Sciatic nerve (tissue), 2 donors: ENCODE measurements around the gene TTC7B. TPM values are rescaled to one million over a fixed set of nuclear protein-coding genes. Genes with fewer than 3 reads are reported as not detected.

Experiments used
- ATAC-seq: fragments of 200-7000 bp; cut with Tn5 transposase; one replicate; pipeline ENCODE4 v1.9.1; 2020; ENCODE audit warnings: mild to moderate bottlenecking, moderate library complexity
- DNase-seq: peaks from one replicate; pipeline ENCODE4 v3.0.0-alpha.2; 2020; ENCODE audit warnings: low spot score
- intact Hi-C: fragments of 100-400 bp; cut with DNase I; formaldehyde crosslinking; loops from one replicate; pipeline ENCODE4 v1.14.2; 2022
- total RNA-seq: library from RNA; stranded (reverse); fragmentation: NEBNext Ultra II Directional; extraction: Animal tissue kit (Norgen Biotek cat#: 25700); gene quantifications from one replicate; pipeline ENCODE4 v1.2.1, GENCODE V29; 2021
- donor health status: DM: no; HTN: no; CAD: no.
- donor health status: DM: no; HTN: no; CAD: no.

Gene TTC7B
- total RNA-seq, 1 donor from 2014 or later: 41.4 TPM

DNA sequence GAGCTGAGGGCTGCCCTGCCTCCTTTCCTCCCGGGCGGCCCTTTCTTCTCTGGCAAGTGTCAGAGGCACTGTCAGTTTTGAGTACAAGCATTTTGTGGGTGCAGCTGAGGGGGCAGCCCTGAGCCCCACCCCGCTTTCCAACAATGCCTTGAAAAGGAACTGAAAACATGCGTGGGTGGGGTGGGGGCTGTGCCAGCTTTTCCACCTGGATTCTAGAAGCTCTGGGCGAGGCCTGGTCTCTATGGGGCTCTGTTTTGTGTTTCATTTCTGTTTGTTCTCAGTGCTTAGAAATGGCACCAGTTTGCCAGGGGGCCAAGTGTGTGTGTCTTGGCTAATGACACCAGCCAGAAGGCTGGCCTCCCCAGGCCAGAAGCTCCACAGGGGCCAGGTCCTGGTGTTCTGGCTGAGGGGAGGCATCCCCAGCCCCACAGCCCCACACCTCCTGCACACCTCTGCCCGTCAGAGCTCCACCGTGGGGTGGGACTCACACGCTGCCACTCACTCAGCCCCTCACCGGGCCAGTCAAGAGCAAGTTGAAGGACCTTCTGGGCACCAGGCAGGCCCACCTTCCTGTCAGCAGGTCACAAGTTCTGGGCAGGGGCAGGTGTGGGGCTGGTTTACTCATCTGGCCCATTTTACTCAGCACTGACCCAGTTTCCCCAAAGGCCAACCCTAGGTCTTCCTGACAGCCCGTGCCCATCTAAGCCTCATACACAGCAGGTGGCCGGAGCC lies 264.3 kb downstream of the TTC7B start:
- DNase-seq (no peak), ATAC-seq (no peak)
- intact Hi-C loops: no loop called here

DNA sequence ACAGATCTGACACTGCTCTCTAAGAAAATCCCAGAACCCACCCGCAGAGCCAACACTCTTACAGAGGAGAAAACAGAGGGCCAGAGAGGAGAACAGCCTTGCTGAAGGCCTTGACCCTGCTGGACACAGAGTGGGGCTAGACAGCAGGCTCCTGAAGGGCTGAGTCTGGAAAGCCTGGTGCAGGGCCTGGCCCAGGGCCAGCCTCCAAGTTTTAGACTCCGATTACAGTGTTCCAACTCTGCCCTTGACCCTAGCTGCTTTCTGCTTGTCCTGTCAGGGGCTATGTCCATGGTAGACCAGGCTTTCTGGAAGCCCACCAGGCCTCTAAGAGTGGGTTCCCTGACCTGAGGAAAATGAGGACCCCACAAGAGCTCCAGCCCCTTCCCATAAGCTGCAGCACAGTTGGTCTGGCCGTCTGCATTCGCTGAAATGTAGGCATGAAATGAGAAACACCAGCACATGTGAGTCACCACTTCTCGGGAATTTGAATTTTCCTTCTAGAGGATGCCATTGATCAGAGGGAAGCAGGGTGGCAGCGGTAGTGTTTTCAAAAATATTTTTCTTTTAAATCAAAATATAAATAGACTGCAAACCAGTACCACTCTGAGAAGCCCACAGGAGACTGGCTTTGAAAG lies 265.0 kb downstream of the TTC7B start:
- intact Hi-C loops: no loop called here
- ATAC-seq (no peak), DNase-seq (no peak)

DNA sequence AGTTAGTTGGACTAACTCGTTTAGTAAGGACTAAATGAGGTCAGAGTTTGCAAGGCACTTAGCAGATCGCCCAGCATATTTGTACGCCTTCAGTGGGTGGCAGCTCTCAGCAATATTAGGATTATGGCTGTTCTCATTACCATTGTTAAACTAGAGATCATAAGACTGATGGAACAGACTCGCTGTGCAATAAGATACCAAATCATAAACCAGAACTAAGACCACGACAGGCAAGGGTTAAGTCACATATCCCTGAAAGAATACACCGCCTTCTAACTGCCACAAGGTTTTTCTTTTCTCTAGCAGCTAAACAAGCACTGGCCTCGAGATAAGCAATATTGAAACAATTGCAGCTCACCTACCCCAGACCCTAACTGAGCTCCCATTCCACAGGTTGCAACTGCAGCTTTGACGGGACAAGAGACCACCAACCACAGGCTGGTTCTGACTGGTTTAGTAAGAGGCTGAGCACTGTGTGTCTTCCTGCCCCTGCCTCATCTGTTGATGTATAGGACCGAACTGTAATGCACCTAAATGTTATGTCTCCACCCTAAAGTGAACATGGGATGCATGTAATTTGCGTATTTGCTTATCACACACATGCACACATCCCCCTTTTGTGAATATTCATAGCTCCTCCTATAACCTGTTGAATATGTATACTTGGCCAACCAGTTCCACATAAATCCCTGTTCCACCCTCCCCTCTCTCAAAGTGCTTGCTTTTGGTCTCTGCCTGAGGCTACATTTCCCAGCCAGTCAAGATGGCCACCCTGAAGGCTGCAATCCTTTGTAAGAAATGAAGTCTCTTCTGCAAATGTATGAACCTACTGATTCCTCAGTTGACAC lies 266.2 kb downstream of the TTC7B start:
- intact Hi-C loops: no loop called here
- ATAC-seq (no peak), DNase-seq (no peak)

DNA sequence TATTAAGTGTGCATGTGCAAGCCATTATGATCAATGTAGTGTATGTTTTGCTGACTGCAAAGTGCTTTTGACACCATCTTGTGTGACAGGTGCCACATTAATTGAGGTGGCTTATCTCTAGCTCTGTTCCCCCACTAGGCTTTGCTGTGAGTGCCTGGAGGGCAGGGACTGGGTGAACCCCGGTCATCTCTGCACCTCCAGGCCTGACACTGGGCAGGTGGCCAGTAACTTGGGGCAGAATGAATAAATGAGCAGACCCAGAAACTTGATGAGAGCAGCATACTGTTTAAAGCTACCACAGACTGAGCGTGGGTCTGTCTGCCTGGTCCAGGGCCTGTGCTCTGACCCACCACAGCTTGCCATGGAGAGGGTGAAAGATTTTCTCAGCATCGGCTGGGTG lies 267.8 kb downstream of the TTC7B start:
- ATAC-seq: no peak
- intact Hi-C loops: no loop called here
- no peak for DNase-seq

DNA sequence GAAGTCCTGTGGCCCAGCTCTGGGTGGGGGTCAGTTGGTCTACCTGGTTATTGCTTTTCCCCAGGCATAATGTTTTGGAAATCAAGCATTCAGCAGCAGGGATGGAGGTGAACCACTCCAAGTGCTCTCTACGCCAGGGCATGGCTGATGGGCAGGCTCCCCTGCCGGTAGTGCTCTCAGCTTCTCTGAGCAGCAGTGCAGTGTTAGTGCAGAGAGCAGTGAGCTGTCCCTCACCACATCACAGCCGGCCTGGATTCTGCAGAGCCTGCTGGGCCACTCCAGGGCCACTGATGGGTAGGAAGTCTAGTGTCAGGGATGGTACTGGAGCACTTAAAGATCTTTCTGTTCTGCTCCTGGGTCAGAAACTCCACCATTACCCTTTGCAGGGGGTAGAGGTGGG lies 268.3 kb downstream of the TTC7B start:
- intact Hi-C loops: no loop called here
- DNase-seq (no peak), ATAC-seq (no peak)

DNA sequence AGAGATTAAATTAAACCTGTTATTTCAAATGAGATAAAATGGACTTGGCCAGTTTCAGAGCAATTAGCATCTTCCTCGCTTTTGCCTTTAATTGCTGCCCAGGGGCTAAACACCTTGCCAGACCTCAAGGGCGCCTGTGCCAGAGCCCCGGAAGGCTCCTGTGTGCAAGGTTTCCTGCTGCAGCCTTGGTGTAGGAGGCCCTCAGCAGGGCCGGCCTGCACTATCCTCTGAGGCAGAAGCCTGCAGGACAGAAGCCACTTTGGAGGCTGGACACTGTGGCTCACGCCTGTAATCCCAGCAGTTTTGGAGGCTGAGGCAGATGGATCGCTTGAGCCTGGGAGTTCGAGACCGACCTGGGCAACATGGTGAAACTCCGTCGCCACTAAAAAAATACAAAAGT lies 269.0 kb downstream of the TTC7B start:
- no peak for DNase-seq
- intact Hi-C loops: no loop called here
- ATAC-seq: no peak

DNA sequence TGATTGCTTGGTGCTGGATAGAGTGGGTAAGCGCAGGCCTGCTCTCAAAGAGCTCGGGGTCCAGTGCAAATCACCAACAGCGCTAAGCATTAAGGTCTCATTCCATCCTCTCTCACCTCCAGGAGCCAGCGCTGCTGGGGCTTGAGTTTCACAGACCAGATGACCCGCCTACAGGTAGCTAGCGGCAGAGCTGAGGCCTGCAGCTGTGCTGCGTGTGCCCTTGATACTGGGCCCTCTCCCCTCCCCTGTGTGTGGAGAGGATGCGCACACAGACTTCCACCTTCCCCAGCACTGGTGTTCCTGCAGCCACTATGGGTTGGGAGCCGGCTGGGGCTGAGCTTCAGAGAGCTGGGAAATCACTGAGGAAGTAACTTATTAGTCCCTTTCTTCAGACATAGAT lies 269.5 kb downstream of the TTC7B start:
- intact Hi-C loops: no loop called here
- no peak for DNase-seq
- no peak for ATAC-seq

DNA sequence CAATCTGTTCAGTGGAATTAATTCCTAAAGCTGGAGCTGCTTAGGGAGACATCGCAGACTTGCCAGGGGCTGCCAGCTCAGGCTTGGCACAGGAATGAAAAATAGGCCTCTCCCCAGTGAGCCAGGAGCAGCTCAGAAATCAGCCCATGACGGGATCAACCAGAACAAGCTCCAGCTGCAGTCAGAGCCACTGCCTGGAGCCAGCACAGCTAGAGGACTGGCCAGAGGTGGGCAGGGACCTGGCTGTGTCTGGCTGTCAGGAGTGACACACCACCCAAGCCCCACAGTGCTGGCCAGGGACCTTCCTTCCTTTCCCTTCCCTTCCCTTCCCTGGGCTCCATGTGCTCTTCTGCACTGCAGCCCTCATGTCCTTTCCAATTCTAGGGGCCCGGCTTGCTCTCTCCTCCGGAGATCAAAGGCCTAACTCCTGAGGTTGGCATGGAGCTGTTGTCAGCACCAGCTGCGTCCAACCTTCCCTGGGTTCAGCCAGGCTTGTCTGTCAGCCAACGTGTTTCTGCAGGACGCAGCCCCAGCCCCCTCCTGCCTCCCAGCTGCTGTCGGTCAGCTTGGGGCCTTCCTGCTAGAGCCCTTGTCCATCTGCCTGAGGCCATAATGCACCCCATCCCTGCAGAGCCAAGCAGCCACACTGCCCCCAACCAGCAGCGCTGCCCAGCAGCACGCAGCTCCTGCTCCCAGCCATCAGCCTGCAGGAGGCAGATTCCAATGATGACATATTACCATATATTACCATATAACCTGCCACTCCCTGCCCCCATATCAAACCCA lies 270.1 kb downstream of the TTC7B start:
- ATAC-seq: peak; percentile 28
- DNase-seq: no peak
- intact Hi-C loops: no loop called here

DNA sequence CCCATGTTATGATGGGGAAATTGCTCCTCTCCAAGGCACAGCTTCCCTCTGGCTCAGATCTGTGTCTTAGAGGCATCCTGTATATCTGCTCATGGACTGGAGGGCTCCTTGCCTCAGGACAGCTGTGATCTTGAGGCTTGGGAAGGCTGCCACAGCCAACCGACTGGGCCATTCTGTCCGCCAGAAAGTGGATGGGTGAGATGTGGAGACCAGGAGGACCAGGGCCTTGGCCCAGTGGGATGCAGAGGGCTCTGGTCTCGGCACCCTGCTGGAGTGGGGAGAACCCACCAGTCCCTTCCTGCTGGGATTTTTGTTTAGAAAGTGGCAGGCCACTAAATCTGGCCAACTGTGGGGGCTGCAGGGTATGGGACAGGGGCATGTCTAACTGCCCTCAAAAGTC lies 270.8 kb downstream of the TTC7B start:
- DNase-seq (no peak), ATAC-seq (no peak)
- intact Hi-C loops: no loop called here

DNA sequence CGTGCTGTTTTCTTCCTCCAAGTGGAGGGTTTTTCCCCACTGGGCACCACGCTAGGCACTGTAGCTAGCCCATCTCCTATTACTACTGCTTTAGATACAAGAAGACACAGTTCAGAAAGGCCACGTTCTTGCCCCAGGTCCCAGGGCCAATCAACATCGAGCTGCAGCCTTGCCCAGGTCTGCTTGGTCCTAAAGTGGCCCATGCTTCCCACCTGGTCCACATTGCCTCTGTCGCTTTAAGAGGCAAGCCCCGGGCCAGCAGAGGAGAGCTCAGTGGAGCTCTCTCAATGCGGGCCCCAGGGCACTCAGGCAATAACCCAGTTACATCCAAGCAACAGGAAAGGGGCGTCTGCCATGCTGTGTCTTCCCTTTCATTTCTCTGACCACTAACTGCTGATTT lies 271.3 kb downstream of the TTC7B start:
- intact Hi-C loops: no loop called here
- DNase-seq (no peak), ATAC-seq (no peak)

DNA sequence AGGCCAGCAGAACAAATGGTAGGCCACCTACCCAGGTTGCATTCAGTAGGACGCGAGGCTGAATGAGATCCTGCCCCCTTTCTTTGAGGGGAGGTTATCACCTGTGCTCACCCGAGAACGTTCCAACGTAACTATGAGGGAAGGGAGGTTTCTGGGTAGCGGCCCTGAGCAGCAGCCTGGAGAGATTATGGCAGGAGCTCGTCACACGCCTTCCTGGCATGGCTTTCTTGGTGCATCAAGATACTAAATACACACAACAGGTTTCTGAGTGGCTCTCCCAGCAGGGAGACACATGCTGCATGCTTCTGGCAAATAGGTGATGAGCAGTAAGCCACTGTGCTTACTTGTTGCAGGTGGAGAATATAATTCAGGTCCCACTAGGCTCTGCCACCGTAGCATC lies 271.7 kb downstream of the TTC7B start:
- intact Hi-C loops: no loop called here
- no peak for ATAC-seq
- DNase-seq: no peak

DNA sequence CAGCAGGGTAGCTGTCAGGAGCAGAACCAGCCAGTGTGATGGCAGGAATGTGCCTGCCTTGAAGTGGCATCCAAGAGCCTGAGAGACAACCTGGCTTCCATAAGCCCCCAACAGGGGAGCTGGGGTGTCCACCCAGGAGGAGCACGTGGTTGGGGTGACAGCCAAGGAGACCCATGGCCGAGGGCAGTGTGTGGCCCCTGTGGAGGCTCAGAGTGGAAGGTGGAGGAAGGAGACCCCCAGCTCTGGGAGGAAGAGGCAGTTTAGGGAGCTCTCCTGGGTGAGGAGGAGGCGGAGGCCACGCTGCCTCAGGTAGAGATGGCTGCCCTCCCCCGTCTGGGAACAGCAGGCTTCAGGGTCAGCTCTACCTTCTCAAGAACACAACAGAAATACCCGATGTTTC lies 272.4 kb downstream of the TTC7B start:
- DNase-seq (no peak), ATAC-seq (no peak)
- intact Hi-C loops: no loop called here

DNA sequence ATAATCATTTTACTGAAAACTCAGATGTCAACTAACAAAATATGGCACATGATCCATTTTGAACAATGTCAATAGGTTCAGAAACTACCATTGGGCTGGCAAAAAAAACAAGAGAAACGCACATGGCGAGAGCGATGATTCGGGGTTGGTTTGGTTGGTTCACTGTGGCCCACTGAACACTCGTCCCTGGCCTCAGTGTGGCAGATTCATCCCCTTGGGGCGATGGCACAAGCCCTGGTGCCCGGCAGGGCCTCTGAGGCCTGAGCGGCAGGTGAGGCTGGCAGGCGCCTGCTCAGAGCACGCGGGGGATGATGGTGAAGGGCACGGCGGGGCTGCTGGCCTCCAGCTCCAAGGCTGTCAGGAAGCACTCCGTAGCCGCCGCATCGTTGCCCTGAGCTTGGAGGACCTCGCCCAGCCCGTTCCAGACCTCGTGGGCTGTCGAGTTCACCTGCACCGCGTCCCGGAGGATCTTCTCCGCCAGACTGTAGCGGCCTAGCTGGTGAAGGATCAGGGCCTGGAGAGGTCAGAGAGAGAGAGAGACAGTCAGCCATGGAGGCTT lies 275.1 kb downstream of the TTC7B start:
- intact Hi-C loops: no loop called here
- ATAC-seq (no peak), DNase-seq (no peak)

DNA sequence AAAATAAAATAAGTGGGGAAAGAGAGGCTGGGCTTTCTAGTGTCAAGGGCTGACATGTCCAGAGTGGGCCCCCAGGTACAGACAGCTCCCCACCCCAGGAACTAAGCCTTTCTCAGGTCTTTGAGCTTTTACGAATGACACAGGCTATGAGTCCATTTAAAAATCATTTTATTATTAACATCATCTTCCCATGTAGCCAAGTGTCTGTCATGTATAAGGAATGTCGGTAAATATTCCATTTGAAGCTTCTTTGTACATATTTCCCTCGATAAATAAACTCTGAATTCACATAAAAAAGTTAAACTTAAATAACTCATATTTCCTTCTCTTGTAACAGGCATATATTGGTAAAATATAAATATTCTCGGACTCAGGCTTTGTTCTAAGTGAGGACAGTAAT lies 275.8 kb downstream of the TTC7B start:
- intact Hi-C loops: no loop called here
- DNase-seq (no peak), ATAC-seq (no peak)

DNA sequence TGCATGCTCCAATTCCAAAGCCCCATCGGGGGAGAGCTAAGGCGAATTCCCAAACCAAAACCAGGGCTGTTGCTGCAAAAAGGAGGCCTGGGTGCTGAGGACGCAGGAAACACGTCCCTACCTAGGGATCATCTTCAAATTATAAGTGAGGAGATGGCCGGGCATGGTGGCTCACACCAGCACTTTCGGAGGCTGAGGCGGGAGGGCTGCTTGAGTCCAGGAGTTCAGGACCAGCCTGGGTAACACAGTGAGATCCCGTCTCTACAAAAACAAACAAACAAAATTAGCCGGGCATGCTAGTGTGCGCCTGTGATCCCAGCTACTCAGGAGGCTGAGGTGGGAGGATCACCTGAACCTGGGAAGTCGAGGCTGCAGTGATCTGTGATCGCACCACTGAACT lies 276.2 kb downstream of the TTC7B start:
- DNase-seq (no peak), ATAC-seq (no peak)
- intact Hi-C loops: no loop called here

DNA sequence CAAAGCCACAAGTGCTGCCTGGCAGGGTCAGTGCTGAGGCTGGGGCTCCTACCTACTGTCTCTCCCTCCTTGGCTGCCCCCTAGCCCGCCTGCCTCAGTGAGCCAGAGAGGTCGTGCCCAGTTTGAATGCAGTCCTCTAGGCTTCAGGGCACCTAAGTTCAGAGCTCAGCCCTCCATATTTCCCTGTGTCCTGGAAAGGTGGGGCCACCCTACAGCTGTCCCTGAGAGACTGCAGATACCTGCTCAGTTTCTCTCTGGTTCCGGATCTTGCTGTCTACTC lies 276.8 kb downstream of the TTC7B start:
- intact Hi-C loops: no loop called here

DNA sequence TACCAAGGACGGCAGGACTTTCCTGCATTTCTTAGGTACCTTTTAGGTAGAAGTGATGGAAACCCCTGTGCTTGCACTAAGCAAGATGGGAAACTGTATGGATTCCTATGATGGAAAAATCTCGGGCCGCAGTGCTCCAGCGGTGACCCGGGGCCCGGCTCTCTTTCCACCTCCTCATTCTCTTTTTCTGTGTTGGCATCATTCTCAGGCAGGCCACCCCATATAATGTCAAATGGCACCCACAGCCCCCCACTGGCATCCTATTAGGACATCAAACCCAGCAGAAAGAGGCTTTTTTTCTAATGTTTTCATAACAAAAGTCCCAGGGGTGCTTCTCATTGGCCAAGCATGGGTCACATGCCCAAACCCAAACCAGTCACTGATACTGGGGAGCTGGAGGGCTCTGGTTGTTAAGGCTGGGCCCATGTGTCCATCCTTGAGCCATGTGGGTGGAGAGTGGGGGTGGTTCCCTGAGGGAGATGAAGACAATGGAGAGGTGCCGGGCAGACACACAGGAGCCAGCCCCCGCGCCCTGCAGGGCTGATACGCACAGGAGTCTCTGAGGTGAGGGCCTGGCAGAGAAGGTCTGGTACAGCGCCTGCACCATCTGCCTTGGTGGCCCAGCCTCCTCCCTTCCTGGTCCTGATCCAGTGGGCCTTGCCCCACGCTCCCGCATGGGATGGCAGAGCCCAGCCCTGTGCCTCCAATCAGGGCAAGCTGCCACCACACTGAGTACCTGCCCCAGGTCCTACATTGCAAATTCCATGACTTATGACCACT lies 277.3 kb downstream of the TTC7B start:
- no peak for ATAC-seq
- intact Hi-C loops: no loop called here
- no peak for DNase-seq

More for the DNA sequence above, 276.8 kb downstream of the TTC7B start:
- DNase-seq (no peak), ATAC-seq (no peak)

DNA sequence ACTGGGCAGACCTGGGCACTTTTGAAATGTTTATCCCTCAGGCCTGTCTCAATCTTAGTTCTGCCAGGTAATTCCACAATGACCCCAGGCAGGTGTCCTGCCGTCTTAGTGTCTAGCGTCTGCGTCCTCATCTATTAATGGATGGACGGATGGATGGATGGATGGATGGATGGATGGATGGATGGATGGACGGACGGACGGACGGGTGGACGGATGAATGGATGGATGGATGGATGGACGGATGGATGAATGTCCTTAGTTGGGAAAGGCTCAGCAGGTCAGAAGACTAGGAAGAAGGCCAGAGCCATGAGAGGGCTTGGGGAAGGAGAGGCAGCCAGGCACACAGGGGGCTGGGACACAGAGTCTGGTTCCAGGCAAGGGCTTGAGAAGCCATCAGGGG lies 278.1 kb downstream of the TTC7B start:
- DNase-seq (no peak), ATAC-seq (no peak)
- intact Hi-C loops: no loop called here
